ENCODE data around the gene IL19.

Gene IL19, protein sequence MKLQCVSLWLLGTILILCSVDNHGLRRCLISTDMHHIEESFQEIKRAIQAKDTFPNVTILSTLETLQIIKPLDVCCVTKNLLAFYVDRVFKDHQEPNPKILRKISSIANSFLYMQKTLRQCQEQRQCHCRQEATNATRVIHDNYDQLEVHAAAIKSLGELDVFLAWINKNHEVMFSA

DNA sequence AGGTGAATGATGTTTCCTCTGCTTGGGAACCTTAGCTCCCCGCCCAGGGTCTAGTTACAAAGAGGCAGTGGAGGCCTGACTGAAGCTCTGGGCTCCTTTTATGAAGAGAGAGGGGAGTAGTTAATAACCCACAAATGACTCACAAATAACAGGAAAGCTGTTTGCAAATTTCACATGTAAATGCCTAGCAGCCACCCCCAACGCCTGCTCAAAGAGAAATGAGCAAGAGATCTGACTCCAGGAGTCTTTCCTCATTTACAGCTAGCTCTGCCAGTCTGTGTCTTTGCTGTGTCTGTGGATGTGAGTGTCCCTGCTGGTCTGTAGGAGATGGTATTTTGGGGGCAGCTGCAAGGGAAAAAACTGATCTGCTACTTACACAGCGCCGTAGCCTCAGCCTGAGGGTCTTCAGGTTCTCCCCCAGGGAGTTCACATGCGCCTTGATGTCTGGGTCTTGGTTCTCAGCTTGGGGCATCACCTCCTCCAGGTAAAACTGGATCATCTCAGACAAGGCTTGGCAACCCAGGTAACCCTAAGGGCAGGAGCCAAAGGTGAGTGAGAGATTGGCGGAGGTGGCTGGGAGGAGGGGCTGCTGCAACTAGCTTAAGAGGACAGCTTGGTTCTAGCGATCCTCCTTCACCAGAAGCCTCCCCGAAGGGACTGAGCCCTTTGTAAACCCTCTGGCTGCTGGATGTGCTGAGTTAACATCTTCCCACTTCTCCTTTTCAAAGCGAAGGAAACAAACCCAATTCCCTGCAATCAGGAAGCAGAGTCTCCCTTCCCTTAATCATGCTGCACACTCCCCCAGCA, at the start of gene IL19:
Gene IL19, plus strand, starts transcription at position 243 of the 807 bp plus-strand sequence. CDS start 65,890 bp downstream, outside the sequence.
- no peak for DNase-seq

DNA sequence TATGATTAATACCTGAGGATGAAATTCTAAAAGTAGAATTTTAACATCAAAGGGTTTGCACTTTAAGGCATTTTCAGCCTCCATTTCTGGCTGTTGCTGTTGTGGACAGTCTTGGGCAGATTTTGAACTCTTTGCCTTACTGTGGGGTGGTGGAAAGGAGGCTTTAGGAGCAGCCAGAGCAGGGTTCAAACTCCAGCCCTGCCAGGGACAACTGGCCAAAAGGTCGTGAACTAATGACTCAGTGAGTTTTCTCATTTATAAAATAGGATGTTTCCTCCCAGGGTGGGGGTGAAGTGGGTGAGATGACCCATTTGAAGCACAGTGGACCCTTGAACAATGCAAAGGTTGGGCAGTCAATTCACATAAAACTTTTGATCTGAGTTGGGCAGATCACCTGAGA, 49.1 kb upstream of the IL19 start:
- DNase-seq = no peak

DNA sequence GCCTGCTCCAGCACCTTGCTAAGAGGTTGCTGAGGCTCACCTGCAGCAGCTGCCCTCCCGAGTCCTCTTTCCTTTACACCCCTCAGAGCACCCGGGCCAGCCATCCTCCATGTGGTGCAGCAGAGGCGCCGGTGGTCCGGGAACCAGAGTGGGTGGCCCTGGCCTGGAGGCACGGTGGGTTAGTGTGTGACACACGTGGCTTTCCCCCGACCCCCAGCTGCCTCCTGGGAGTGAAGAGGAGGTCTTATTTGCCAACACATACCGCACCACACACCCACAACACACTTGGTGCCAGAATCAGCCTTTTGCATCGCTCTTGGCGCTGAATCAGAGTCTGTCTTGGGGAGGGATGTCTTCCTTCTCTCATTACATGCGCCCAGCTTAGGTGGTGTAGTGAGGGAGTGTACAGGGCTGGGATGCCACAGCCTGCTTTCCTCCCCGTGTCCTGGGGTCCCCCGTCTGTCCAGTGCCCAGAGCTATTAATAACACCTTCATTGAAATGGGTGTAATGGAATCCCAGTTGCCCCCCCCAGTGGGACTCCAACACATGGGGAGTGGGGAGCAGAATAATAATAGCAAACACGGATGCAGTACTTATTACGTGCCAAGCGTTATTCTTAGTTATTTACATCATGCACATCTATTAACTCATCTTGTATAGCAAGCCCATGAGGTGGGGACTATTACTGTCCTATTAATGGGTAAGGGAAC, 47.7 kb upstream of the IL19 start:
- DNase-seq = no peak

DNA sequence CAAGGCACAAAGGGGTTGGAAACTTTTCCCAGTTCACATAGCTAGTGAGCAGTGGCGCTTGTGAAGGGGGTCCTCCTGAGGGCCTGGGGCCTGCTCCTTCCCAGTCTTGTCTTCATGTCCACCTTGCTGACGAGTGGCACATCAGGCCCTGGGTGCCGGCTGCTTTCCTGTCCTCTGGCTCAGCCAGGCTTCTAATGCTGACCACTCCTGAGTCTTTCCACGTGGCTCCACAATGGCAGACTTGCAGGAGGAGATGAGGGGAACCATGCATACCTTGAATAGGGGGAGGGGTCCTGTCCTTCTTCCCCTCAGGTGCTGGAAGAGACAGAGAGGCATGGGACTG, 47.1 kb upstream of the IL19 start:
- DNase-seq = no peak

DNA sequence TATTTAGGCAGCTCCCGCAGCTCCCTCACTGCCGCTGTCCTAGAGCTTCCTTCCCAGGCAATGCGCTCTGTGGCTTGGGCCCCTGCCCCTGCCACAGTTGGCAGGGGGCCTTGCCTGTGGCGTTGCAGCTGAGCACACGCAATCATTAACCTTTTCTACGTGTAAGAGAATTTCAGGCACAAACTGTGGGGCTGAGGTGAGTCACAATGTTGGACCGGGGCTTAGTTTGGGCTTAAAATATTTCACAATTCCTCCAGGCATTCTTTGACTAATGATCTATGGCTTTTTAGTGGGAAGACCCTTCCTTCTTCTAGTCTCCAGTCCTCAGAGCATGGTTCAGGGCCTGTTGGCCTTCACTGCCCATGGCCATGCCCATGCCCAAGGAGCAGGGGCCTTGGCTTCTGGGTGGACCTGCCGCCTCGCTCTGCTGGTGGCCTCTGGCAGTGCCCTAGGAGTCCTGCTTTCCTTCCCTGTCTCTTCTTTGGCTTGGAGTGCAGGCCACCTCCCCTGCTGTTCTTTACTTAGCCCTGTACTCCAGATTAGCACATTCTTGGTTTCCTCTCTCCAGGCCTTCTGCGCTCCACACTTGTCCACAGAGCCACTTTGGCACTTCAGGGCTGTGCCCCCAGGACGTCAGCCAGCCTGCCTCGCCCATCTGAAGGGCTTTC, 46.6 kb upstream of the IL19 start:
- DNase-seq = no peak

DNA sequence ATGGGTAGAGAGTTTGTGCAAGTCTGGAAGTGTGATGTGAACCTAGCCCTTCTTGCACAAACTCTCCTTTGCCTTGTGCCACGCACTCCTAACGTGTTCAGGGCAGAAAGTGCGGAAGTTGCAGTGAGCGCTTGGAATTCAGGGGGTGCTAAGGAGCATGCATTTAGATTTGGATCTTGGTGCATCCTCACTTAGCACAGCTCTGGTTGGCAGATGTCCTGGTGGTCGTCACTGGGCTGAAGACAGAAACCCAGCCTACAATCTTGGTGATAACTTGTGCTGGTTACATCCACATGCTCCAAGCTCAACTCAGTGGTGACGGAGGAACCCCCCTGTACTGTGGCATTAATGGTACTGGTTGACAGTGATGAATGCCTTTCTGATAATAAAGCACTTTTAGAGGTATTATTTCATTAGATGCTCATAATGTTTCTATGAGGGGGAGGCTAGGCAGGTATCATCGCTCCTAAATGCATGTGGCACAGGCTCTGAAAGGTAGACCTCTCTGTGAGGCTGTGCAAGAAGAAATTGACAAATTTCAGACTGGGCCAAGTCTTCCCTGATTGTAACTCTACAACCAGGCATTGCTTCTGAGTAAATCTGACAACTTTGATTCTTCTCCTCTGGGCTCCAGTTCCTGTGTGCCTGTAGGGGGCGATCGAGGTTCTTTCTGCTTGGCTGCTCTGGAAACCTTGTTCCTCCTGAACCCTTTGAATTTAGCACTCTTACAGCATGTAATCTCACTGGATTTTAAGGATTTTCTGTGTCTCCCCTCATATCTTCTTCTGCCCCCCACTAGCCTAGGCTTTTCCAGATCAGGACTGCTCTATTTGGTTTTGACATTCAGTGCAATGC, 45.2 kb upstream of the IL19 start:
- peak; percentile 2 for DNase-seq

DNA sequence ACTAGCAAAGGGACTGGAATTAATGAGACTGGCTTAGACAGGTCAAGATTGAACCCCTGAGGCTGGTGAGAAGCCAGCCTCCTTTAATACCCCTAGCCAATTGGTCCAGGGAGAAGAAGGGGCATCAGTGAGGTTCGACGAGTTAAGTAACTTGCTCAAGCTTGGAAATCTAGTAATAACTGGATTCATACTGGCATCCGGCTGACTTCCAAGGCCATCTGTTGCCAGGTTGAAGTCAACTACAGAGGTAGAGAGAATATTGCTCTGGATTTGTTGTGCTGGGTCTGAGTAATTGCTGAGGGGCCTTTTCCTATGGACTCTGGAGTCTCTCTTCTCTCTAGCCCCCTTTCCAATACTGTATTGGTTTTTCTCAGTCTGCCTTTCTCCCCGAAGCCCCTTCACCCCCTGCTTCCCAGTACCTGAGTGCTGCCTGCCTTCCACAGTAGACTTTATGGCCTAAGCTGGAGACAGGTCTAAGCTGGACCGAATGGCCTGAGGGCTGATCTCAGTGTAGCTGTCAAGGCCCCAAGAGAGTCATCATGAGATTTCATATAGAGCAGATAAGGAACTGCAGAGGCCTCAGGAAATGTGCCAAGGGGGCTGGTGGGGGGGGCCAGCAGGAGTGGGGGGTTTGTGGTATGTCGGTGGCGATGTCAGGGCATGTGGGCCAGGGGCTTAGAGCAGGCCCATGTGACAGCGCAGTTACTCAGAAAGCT, 42.4 kb upstream of the IL19 start:
- no peak for DNase-seq

DNA sequence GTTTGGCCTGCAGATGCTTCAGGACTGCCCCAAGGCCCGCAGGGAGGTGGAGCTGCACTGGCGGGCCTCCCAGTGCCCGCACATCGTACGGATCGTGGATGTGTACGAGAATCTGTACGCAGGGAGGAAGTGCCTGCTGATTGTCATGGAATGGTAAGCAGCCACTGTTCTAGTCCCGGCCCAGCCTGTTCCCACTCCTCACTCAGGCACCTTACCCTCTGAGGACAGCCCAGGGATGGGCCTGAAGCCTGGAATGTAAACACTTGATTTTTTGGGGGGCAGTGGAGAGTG, 41.9 kb upstream of the IL19 start:
- DNase-seq = no peak

DNA sequence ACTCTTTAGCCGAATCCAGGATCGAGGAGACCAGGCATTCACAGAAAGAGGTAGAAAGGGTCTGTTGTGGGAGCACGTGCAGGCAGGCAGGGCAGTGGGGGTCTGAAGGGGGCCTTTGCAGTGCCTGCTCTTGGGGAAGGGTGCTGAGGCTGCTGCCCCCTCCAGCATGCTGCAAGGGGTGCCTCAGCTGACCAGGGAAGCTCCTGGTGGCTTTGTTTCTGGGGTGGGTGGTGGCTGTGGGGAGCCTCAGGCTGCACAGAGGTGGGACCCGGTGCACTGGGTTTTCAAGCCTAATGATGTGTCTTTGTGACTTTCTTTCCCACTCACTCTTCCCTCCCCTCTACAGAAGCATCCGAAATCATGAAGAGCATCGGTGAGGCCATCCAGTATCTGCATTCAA, 41.5 kb upstream of the IL19 start:
- DNase-seq = no peak

DNA sequence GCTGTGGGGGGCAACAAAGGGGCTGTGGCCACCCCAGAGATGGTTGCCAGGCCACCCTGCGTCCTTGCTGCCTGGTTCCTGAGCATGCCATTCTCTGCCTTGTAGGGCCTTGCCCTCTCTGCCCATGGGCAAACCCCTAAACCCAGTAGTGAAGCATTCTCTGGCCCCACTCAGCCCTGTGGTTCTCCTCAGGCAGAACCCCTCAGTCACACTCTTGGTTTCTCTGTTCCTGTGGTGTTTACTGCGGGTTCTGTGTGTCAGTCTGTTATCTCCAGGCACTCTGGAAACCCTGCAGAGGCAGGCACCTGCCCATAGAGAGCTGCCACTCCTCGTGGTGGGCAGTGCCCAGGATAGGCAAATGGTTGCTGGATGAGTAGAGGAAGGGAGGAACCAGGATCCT, 41.1 kb upstream of the IL19 start:
- DNase-seq = no peak

DNA sequence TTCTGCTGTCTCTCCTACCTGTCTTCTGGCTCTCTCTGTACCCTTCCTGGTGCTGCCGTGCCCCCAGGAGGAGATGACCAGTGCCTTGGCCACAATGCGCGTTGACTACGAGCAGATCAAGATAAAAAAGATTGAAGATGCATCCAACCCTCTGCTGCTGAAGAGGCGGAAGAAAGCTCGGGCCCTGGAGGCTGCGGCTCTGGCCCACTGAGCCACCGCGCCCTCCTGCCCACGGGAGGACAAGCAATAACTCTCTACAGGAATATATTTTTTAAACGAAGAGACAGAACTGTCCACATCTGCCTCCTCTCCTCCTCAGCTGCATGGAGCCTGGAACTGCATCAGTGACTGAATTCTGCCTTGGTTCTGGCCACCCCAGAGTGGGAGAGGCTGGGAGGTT, 38.1 kb upstream of the IL19 start:
- DNase-seq = no peak

DNA sequence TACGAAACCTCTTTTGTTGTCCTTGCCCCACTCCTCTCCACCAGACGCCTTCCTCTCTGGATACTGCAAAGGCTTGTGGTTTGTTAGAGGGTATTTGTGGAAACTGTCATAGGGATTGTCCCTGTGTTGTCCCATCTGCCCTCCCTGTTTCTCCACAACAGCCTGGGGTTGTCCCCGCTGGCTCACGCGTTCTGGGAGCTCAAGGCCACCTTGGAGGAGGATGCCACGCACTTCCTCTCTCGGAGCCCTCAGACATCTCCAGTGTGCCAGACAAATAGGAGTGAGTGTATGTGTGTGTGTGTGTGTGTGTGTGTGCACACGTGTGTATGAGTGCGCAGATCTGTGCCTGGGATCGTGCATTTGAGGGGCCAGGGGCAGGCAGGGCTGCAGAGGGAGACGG, 37.6 kb upstream of the IL19 start:
- no peak for DNase-seq

DNA sequence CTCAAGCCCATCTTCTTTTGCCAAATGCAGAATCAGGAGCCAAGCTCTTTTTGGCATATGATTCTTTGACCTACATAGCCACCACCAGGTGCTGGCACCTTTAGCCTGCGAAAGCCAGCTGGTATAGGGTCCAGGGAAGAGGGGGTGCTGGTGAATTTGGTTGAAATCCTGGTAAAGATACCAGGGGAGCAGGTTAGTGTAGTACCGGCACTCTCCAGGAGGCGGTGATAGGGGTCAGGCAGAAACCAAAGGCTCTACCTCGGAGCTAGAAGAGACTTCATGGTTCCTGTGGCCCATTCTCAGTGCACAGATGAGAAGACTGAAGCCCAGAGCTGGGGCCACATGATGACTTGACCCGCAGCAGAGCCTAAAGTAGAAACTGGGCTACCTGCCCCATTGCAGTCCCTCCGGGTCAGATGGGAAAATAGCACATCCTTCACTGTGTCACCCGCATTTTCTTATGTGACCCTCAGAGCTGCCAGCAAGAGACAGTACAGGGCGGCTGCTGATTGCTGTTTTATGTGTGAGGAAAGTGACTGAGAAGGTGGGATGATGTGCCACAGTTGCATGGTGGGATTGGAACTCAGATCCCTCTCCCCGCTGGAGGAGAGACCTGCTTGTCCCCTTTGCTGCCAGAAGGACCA, 36.0 kb upstream of the IL19 start:
- no peak for DNase-seq

DNA sequence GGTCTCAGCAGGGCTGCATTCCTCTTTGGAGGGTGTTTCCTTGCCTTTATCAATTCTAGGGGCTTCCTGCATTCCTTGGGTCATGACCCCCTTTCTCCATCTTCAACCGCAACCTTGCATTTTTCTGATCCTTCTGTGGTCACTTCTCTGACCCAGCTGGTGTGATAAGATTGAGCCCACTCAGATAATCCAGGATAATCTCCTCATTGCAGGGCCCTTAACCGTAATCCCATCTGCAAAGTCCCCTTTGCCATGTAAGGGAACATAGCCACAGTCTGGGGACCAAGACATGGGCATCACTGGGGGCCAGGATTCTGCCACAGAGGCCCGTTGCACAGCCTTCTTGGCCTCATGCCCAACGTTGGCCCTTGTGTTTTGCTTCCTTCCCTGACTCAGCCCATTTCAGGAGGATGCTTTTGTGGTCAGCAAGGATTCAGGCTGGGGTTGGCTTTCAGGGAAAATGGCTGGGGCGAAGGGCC, 35.0 kb upstream of the IL19 start:
- no peak for DNase-seq

DNA sequence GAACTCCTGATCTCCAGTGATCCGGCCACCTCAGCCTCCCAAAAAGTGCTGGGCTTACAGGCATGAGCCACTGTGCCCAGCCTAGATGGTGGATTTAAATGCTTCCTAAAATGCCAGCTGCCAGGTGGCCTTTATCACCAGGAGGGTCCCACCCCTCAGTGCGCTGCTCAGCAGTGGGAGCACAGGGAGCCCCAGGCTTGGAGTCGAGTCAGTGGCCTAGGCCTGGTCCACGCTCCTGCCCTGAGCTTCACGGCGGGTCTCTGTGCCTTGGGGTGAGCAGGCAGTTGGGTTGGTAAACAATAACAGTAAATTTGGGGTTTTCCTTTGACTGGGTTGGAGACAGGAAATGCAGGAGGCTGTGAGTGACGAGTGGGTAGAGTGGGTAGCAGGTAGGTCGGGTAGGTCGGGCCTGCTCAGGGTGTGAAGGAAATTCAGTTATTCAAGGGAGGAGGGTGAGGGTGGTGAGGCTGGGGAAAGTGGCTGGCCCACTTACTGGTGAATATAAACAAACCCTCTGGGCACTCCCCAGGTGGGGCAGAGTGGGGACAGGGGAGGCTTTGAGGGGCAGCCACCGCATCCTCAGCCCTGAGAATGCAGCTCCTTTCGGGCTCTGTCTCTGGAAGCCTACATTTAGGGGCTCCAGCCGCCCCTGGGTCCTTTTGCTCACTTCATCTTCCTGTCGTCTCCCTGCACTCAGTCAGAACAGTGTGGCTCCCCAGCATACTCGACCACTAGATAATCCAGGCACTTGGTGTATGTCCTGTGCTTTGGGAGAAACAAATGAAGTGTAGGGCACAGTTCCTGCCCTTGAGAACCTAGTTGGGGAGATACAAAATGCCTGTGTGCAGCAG, 33.5 kb upstream of the IL19 start:
- no peak for DNase-seq

DNA sequence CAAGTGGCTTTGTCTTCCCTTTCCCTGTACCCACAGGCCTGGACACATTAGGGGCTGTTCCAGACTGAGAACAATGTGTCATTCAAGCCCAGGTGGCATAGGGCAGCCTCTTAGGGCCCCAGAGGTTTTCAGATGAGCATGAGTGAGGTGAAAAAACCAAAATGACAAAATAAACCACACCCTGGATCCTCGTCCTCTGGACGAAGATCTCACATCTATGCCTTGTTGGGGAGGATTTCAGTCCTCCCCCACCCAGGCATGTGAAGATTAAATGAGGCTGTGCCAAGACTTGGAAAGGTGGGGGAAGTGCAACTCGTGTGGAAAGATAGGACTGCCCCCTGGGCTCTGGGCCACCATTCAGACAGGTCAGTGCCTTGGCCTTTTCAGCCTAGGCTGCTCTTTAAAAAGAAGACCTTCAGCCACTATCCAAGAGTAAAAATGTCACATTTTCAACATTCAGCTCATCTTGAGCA, 32.8 kb upstream of the IL19 start:
- DNase-seq = no peak

DNA sequence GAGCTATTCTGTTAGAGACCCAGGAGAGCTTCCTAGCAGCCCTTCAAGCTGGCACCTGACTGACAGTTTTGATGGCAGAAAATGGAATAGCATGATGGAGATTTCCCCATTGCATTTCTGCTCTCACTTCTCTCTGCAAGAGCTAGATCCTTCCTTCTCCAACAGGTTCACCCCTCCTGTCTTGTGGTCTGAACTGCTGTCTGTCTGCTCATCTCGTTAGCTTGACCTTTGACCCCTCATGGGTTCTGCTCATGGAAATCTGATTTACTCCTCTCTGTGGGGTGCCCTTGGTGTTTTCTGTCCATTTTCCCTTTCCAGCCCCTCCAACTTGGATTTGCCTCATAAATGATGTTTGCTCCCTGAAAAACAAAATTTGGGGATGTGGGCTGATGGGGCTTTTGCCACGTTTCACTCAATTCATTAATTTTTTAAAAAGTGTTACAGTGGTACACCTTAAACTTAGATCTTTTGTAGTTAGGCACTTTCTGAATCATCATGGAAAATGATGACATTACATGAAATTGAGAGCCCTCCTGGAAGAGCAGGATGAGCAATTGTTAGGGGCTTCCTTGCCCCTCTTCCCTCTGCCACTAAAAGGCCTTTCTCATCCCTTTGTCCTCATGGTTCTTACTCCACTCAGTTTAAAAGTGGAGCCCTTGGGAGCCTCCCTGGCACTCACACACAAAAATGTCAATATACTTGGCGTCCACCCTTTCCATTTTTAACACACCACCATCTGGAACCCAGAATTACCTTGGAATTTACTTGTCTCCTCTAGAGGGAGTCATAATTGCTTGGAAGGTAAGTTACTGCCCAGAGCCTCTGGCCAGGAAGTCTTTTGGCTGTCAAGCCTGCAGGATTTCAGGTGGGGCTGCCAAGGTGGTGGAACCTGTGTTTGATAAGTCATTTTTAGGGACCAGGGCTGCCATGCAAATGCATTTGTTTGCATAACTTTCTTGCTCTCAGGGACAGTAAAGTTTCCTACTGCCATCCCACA, 31.9 kb upstream of the IL19 start:
- no peak for DNase-seq

DNA sequence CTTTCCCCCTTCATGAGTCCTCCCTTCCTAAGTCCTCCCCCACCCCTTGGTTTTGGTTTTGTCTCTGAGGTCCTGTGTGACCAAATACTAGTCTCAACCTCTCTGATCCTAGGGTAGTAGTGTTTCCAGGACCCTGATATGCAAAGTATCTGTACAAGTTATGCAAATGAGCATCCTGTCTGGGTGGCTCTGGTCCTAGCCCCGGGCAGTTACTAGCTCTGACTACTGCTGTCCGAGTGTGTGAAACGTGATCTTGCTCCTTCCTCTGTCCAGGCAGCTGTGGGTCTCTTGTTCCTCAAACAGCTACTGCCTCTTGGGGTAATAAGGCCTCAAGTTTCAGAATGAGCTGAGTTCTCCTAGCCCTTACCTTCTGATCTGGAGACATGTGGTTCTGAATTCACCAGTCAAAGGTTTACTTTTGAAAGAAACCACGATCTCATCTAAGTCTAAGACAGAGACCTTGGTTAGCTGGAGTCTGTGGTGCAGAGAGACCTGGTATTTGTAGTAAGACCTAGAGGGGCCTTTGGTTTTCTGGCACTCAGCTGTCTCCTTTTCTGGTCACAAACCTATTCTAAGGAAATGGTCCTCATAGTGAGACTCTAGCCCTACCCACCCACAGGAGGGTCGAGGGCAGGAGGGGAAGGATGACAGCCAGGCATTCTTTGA, 31.0 kb upstream of the IL19 start:
- no peak for DNase-seq
